GM23248 (cell line): ENCODE measurements around the gene STARD7. TPM values are rescaled to one million over a fixed set of nuclear protein-coding genes. Genes with fewer than 3 reads are reported as not detected.

Source experiments
- DNase-seq: peaks from one replicate; pipeline ENCODE4 v3.0.0-alpha.2; 2015
- H2AFZ ChIP-seq: fragments of 200-600 bp; sonication (generic); 2 replicates; pipeline ENCODE4 v1.6.1; 2016; ENCODE audit warnings: antibody characterized with exemption
- H3F3A ChIP-seq: fragments of 200-600 bp; sonication (generic); 2 replicates; pipeline ENCODE4 v1.6.1; 2016; ENCODE audit warnings: mild to moderate bottlenecking, antibody characterized with exemption, mixed run types; ENCODE audit not compliant: insufficient read depth
- H3K27ac ChIP-seq: fragments of 200-600 bp; sonication (generic); 2 replicates; pipeline ENCODE4 v1.5.1; 2016; ENCODE audit warnings: mild to moderate bottlenecking
- H3K27me3 ChIP-seq: fragments of 200-600 bp; sonication (generic); replicated peaks from 2 replicates; pipeline ENCODE4 v1.6.1; 2016; ENCODE audit warnings: mild to moderate bottlenecking; ENCODE audit not compliant: insufficient read depth
- H3K36me3 ChIP-seq: fragments of 200-600 bp; sonication (generic); 2 replicates; pipeline ENCODE4 v1.6.1; 2016; ENCODE audit warnings: low read depth, mild to moderate bottlenecking
- H3K4me1 ChIP-seq: fragments of 200-600 bp; sonication (generic); 2 replicates; pipeline ENCODE4 v1.6.1; 2016; ENCODE audit warnings: mild to moderate bottlenecking; ENCODE audit not compliant: insufficient read depth
- H3K4me2 ChIP-seq: fragments of 200-600 bp; sonication (generic); one replicate; pipeline ENCODE4 v1.6.1; 2016; ENCODE audit warnings: mild to moderate bottlenecking; ENCODE audit not compliant: unreplicated experiment
- H3K4me3 ChIP-seq: fragments of 200-600 bp; sonication (generic); 2 replicates; pipeline ENCODE4 v1.5.1; 2016; ENCODE audit warnings: mild to moderate bottlenecking
- H3K79me2 ChIP-seq: fragments of 200-600 bp; sonication (generic); 2 replicates; pipeline ENCODE4 v1.6.1; 2016; ENCODE audit warnings: mild to moderate bottlenecking; ENCODE audit not compliant: insufficient read depth
- H3K9ac ChIP-seq: fragments of 200-600 bp; sonication (generic); 2 replicates; pipeline ENCODE4 v1.6.1; 2016; ENCODE audit warnings: mild to moderate bottlenecking
- H3K9me2 ChIP-seq: fragments of 200-600 bp; sonication (generic); 2 replicates; pipeline ENCODE4 v1.6.1; 2016; ENCODE audit warnings: mixed run types, mild to moderate bottlenecking, moderate library complexity; ENCODE audit not compliant: insufficient read depth
- H3K9me3 ChIP-seq: fragments of 200-600 bp; sonication (generic); one replicate; pipeline ENCODE4 v1.6.1; 2017; ENCODE audit warnings: low read depth
- H4K20me1 ChIP-seq: fragments of 200-600 bp; sonication (generic); 2 replicates; pipeline ENCODE4 v1.6.0; 2016; ENCODE audit not compliant: insufficient read depth
- EZH2 ChIP-seq: fragments of 200-600 bp; sonication (generic); IDR thresholded peaks from 2 replicates; pipeline ENCODE4 v1.6.1; 2018; ENCODE audit warnings: antibody characterized with exemption, mild to moderate bottlenecking; ENCODE audit not compliant: insufficient read depth, poor library complexity, severe bottlenecking
- EZH2phosphoT487 ChIP-seq: fragments of 200-600 bp; sonication (generic); IDR thresholded peaks from 2 replicates; pipeline ENCODE4 v1.6.1; 2018; ENCODE audit warnings: antibody characterized with exemption, moderate library complexity, mild to moderate bottlenecking, low read depth; ENCODE audit not compliant: insufficient read depth
- WGBS, 2 experiments: methylation state at CpG; one replicate each; pipeline ENCODE4 v1.1.6; 2015 to 2017; ENCODE audit warnings: low lambda C conversion rate in 2 of 2, low coverage in 1 of 2; ENCODE audit errors: missing lambda C conversion rate in 2 of 2; 5-methylcytosine and 5-hydroxymethylcytosine counted together
- in situ Hi-C: fragments of 300-500 bp; cut with MboI; formaldehyde crosslinking; loops from 2 replicates; pipeline ENCODE4 v1.15.0; 2020
- polyA plus RNA-seq: library from polyadenylated mRNA; unstranded; fragments of >200 nt; fragmentation: Nextera tagmentation; extraction: Ambion mirVana; gene quantifications from 2 replicates; pipeline ENCODE4 v1.2.1, GENCODE V29; 2016
- total RNA-seq: library from RNA; depleted of rRNA; stranded (reverse); fragments of >200 nt; shearing (Covaris generic); gene quantifications from 2 replicates; pipeline ENCODE4 v1.2.3, GENCODE V29; 2014

The STARD7 gene
- total and polyA plus RNA-seq, 2 experiments from 2014 or later: 93.3 to 120 TPM

DNA sequence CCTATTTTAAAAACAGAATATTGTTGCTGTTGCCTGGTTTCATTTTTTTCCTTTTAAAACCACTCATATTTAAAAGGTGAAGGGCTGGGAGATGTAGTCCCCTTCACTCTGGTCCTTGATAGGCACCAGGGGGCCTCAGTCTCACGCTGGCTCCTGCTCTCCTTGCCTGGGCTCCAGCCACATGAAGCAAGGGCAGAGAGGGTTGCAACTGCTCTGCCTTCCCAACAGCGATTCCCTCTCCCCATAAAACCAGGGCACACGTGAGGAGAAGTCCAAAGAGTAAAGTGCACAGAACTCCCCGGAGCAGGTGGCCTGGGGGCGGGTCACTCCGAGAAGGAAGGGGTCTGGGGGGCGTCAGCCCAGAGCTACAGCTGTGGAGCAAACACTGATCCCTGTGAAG lies 44.4 kb upstream of the STARD7 start:
- H3K36me3 ChIP-seq: peaks cover 11% of the 10 kb centered on the region
- H3K9me2 ChIP-seq: no peaks in the 10 kb centered on the region
- no peak overlapping the region for H3K9ac ChIP-seq
- in situ Hi-C loops: loop anchor here (25.0 kb wide), 1 partner anchor 241 kb away; no protein-coding TSS in a partner anchor
- no peak overlapping the region for H2AFZ ChIP-seq
- 94 to 99% methylated on average over 7 of the region's 7 CpGs for WGBS, 2 experiments
- H3K4me2 ChIP-seq: no peak overlapping the region
- H3K79me2 ChIP-seq: peaks cover 40% of the 10 kb centered on the region
- no peaks in the 10 kb centered on the region for H4K20me1 ChIP-seq
- no peaks in the 10 kb centered on the region for H3K9me3 ChIP-seq
- peaks cover 23% of the 10 kb centered on the region for H3K4me1 ChIP-seq
- no peak overlapping the region for H3K4me3 ChIP-seq
- no peak overlapping the region for H3K27ac ChIP-seq
- DNase-seq: no peak
- no peak for TF ChIP-seq EZH2phosphoT487
- no peak for TF ChIP-seq EZH2
- H3K27me3 ChIP-seq: no peaks in the 10 kb centered on the region
- H3F3A ChIP-seq: peaks cover 30% of the 10 kb centered on the region

GRCh38 chr2:96252526-96252925 lies 43.9 kb upstream of the STARD7 start:
- no peak overlapping the region for H3K4me2 ChIP-seq
- H3K27ac ChIP-seq: no peak overlapping the region

DNA sequence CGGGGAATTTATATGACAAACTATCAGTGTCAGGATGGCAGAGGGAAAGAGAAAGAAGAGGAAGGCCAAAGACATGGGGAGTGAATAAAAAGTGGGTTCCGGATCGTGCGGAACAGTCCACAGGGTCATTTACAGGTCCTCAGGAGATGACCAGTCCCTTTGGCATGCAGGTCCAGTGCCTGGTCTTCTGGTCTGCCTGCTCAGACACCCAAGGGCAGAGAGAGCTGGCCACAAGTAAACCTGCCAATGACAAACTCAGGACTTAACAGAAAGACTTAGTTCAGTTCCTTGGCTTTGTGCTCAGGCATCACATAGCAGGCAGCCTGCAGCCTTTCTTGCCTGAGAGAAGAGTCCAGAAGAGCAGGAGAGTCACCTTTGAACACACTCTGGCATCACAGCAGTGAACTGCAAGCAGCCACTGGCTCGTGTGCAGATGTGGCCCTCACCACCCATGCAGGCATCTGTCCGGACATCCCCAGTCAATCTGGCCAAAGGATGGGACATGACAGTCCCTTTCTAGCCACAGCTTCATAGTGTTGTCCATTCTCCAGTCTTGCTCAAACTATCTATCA lies 43.2 kb upstream of the STARD7 start:
- TF ChIP-seq EZH2 (no peak), EZH2phosphoT487 (no peak)
- Histone ChIP-seq H3K9me2 (no peaks in the 10 kb centered on the region), H3K4me3 (no peak overlapping the region), H3K4me2 (peak overlapping the region; percentile 28), H3K9ac (no peak overlapping the region), H3K27me3 (no peaks in the 10 kb centered on the region), H4K20me1 (no peaks in the 10 kb centered on the region), H3K27ac (peak overlapping the region; percentile 26), H3F3A (peaks cover 30% of the 10 kb centered on the region), H3K36me3 (peaks cover 11% of the 10 kb centered on the region), H3K79me2 (peaks cover 28% of the 10 kb centered on the region), H2AFZ (no peak overlapping the region), H3K4me1 (peaks cover 23% of the 10 kb centered on the region), H3K9me3 (no peaks in the 10 kb centered on the region)
- WGBS, 2 experiments: 74 to 75% methylated on average over 6 of the region's 6 CpGs
- in situ Hi-C loops: loop anchor here (25.0 kb wide), 1 partner anchor 240 kb away; no protein-coding TSS in a partner anchor
- DNase-seq: peak; percentile 81

More at GRCh38 chr2:96252526-96252925, 43.9 kb upstream of the STARD7 start:
- H3K4me3 ChIP-seq: no peak overlapping the region
- DNase-seq: no peak
- no peaks in the 10 kb centered on the region for H3K9me3 ChIP-seq
- no peaks in the 10 kb centered on the region for H4K20me1 ChIP-seq
- in situ Hi-C loops: loop anchor here (25.0 kb wide), 1 partner anchor 240 kb away; no protein-coding TSS in a partner anchor
- peaks cover 30% of the 10 kb centered on the region for H3F3A ChIP-seq
- peaks cover 35% of the 10 kb centered on the region for H3K79me2 ChIP-seq
- H3K27me3 ChIP-seq: no peaks in the 10 kb centered on the region
- H3K36me3 ChIP-seq: peaks cover 11% of the 10 kb centered on the region
- peaks cover 23% of the 10 kb centered on the region for H3K4me1 ChIP-seq
- no peaks in the 10 kb centered on the region for H3K9me2 ChIP-seq
- WGBS, 2 experiments: 83 to 86% methylated on average over 8 of the region's 8 CpGs
- TF ChIP-seq EZH2phosphoT487 (no peak), EZH2 (no peak)
- H3K9ac ChIP-seq: no peak overlapping the region
- no peak overlapping the region for H2AFZ ChIP-seq

DNA sequence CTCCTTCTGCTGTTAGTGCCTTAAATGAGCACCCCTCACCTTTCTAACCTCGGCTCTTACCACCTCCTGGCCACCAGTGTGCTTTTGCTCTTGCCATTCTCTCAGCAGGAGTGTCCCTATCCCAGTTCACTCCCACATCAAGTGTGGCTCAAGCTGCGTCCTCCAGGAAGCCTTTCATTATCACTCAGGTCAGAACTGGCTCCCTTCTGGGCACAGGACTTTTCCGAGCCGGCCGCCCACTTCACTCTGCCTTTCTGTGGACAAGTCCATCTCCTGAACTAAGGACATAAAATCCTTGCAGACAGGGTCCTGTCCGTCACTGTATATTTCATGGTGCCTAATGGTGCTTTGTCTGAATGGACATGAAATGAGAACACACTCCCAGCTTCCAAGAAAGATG lies 41.6 kb upstream of the STARD7 start:
- Histone ChIP-seq H2AFZ (no peak overlapping the region), H3K36me3 (peaks cover 5% of the 10 kb centered on the region), H3K4me3 (no peak overlapping the region), H3K9ac (no peak overlapping the region), H3F3A (peaks cover 36% of the 10 kb centered on the region), H3K27ac (peak overlapping the region; percentile 48), H3K27me3 (no peaks in the 10 kb centered on the region), H4K20me1 (no peaks in the 10 kb centered on the region), H3K9me2 (no peaks in the 10 kb centered on the region), H3K4me2 (peak overlapping the region; percentile 26), H3K9me3 (no peaks in the 10 kb centered on the region), H3K4me1 (peaks cover 23% of the 10 kb centered on the region), H3K79me2 (peaks cover 11% of the 10 kb centered on the region)
- DNase-seq: no peak
- TF ChIP-seq EZH2phosphoT487 (no peak), EZH2 (no peak)
- in situ Hi-C loops: loop anchor here (25.0 kb wide), 1 partner anchor 238 kb away; no protein-coding TSS in a partner anchor
- WGBS, 2 experiments: 91 to 92% methylated on average over 6 of the region's 6 CpGs
